GM12878 (cell line): ENCODE results near the gene OTUB1. TPM values are rescaled to one million over a fixed set of nuclear protein-coding genes. Genes with fewer than 3 reads are reported as not detected.

Experiments used
- ATAC-seq: fragments of 200-7000 bp; cut with Tn5 transposase; 3 replicates; pipeline ENCODE4 v1.9.1; 2020; ENCODE audit warnings: mild to moderate bottlenecking, moderate library complexity
- BruUV-seq: library from RNA; stranded (reverse); fragments of 400-500 nt; replicated peaks from 2 replicates; lab custom pipeline; 2021; lab: Mats Ljungman, UMichigan
- CTCF ChIA-PET: fragments of 300-600 bp; sonication (Branson Sonifier 250); formaldehyde crosslinking; extraction: SDS; loops from one replicate; lab custom pipeline; 2021; ENCODE audit warnings: inconsistent platforms; lab: Yijun Ruan, JAX
- POLR2A ChIA-PET: fragments of 350-600 bp; formaldehyde crosslinking; extraction: SDS; loops from one replicate; lab custom pipeline; 2021; ENCODE audit warnings: inconsistent platforms; lab: Charles Lee
- RAD21 ChIA-PET: fragments of 300-600 bp; sonication (Branson Sonifier 250); formaldehyde crosslinking; loops from one replicate; lab custom pipeline; 2023; ENCODE audit warnings: antibody characterized with exemption; ENCODE audit not compliant: unreplicated experiment; lab: Charles Lee
- SMC1A ChIA-PET: fragments of 300-600 bp; sonication (Branson Sonifier 250); formaldehyde crosslinking; loops from one replicate; lab custom pipeline; 2023; ENCODE audit not compliant: unreplicated experiment, uncharacterized antibody; lab: Charles Lee
- DNase-seq: peaks from one replicate; pipeline ENCODE4 v3.0.0-alpha.2; 2011; ENCODE audit warnings: low read depth, low spot score
- FAIRE-seq: peaks from 3 replicates; lab custom pipeline; 2011; peaks lifted over from hg19 to GRCh38; lab: Jason Lieb, UNC
- H2AFZ ChIP-seq: 2 replicates; pipeline ENCODE4 v1.6.0; 2011; ENCODE audit warnings: low read depth, low read length, control low read depth; ENCODE audit not compliant: control insufficient read depth
- H3K27ac ChIP-seq: 2 replicates; pipeline ENCODE4 v1.5.1; 2011; ENCODE audit warnings: control low read depth; ENCODE audit not compliant: control insufficient read depth, insufficient read depth
- H3K27me3 ChIP-seq, 2 experiments: replicated peaks in 1 of 2; 2 replicates each; pipeline versions ENCODE4 v1.6.0 to v1.6.1; 2011; ENCODE audit warnings: low read length in 1 of 2; ENCODE audit not compliant: control insufficient read depth in 2 of 2, insufficient read depth in 2 of 2
- H3K36me3 ChIP-seq, 2 experiments: 2 replicates each; pipeline ENCODE4 v1.5.1; 2011; ENCODE audit warnings: low read length in 1 of 2; ENCODE audit not compliant: control insufficient read depth in 2 of 2, insufficient read depth in 2 of 2
- H3K4me1 ChIP-seq: 2 replicates; pipeline ENCODE4 v1.6.1; 2011; ENCODE audit warnings: mild to moderate bottlenecking, low read length, moderate library complexity, mixed read lengths; ENCODE audit not compliant: control insufficient read depth, insufficient read depth
- H3K4me2 ChIP-seq: 2 replicates; pipeline ENCODE4 v1.6.0; 2011; ENCODE audit warnings: control low read depth; ENCODE audit not compliant: control insufficient read depth, insufficient read depth
- H3K4me3 ChIP-seq: fragments of 200-600 bp; sonication (generic); 2 replicates; pipeline ENCODE4 v1.5.1; 2016
- H3K79me2 ChIP-seq: 2 replicates; pipeline ENCODE4 v1.6.0; 2011; ENCODE audit warnings: low read length; ENCODE audit not compliant: control insufficient read depth, insufficient read depth
- H3K9ac ChIP-seq: 2 replicates; pipeline ENCODE4 v1.8.0; 2011; ENCODE audit warnings: low read length, control low read depth, mixed read lengths; ENCODE audit not compliant: control insufficient read depth, insufficient read depth
- H3K9me3 ChIP-seq: replicated peaks from 3 replicates; pipeline ENCODE4 v1.5.1; 2011; ENCODE audit warnings: mild to moderate bottlenecking, low read length; ENCODE audit not compliant: control insufficient read depth, insufficient read depth
- H4K20me1 ChIP-seq: 2 replicates; pipeline ENCODE4 v1.6.0; 2011; ENCODE audit not compliant: control insufficient read depth, insufficient read depth
- KLF5 ChIP-seq: fragments of 450-650 bp; IDR thresholded peaks from 2 replicates; pipeline ENCODE4 v1.6.1; 2014; ENCODE audit warnings: mild to moderate bottlenecking; ENCODE audit not compliant: partially characterized antibody
- PAX8 ChIP-seq: fragments of 450-650 bp; IDR thresholded peaks from 2 replicates; pipeline ENCODE4 v1.6.1; 2017; ENCODE audit warnings: mild to moderate bottlenecking, moderate library complexity
- RELB ChIP-seq: fragments of 450-650 bp; IDR thresholded peaks from 2 replicates; pipeline ENCODE4 v1.6.1; 2017; ENCODE audit warnings: low read depth, mild to moderate bottlenecking, moderate library complexity
- RFX5 ChIP-seq: IDR thresholded peaks from 2 replicates; pipeline ENCODE4 v1.6.1; 2011; ENCODE audit warnings: low read depth, low read length, improper control_type of control experiment
- SMAD1 ChIP-seq: fragments of 450-650 bp; IDR thresholded peaks from 2 replicates; pipeline ENCODE4 v1.6.1; 2018; ENCODE audit warnings: mild to moderate bottlenecking, low read depth; ENCODE audit not compliant: partially characterized antibody
- USF1 ChIP-seq: IDR thresholded peaks from 2 replicates; pipeline ENCODE4 v1.6.1; 2011; ENCODE audit warnings: borderline replicate concordance, low read depth, mild to moderate bottlenecking, moderate library complexity, mixed read lengths, low read length; ENCODE audit not compliant: insufficient read depth; ENCODE audit errors: extremely low read length
- ZBTB4 ChIP-seq: fragments of 450-650 bp; formaldehyde crosslinking; IDR thresholded peaks from 2 replicates; pipeline ENCODE4 v1.4.0; 2022; ENCODE audit warnings: mild to moderate bottlenecking, moderate library complexity
- WGBS: methylation state at CpG from one replicate; pipeline ENCODE4 v1.1.6; 2016; ENCODE audit warnings: low lambda C conversion rate; ENCODE audit not compliant: insufficient replicate concordance, insufficient coverage; ENCODE audit errors: missing lambda C conversion rate; 5-methylcytosine and 5-hydroxymethylcytosine counted together
- in situ Hi-C: fragments of 300-500 bp; cut with MboI; formaldehyde crosslinking; loops from 9 replicates; pipeline ENCODE4 v1.14.3; 2018; ENCODE audit warnings: mixed read lengths
- intact Hi-C: fragments of 100-400 bp; cut with micrococcal nuclease; formaldehyde crosslinking; loops from one replicate; pipeline ENCODE4 v1.14.2; 2022; ENCODE audit not compliant: unreplicated experiment
- polyA plus RNA-seq, 11 experiments: library from polyadenylated mRNA; depleted of rRNA in 4 of 11; unstranded in 6 of 11; stranded (reverse) in 5 of 11; fragments of >200 nt; fragmentation: Nextera tagmentation in 4 of 11; fragmentation: Illumina TruSeq in 1 of 11; extraction: Ambion mirVana in 4 of 11; extraction: Trizol in 1 of 11; gene quantifications; 1 replicate in 1 of 11; 2 replicates in 10 of 11; pipeline versions ENCODE4 v1.2.1 to v1.2.3, GENCODE V29; 2011 to 2016; ENCODE audit warnings: inconsistent platforms in 2 of 11, missing spikeins in 2 of 11, low read depth in 1 of 11
- total RNA-seq, 4 experiments: library from RNA; depleted of rRNA in 3 of 4; stranded (reverse); fragments of >200 nt in 3 of 4; fragmentation: Illumina TruSeq in 1 of 4; extraction: Trizol in 1 of 4; gene quantifications; 2 replicates each; pipeline versions ENCODE4 v1.2.1 to v1.2.3, GENCODE V29; 2013 to 2021

Gene OTUB1
- total and polyA plus RNA-seq, 10 of the 15 experiments (the other 5 are each of a cell fraction or from before 2014, with no cell fraction given): 49.6 to 225 (median 131) TPM

- intact Hi-C loops (no loop called here), in situ Hi-C loops (no loop called here)
- H3K9me3 ChIP-seq: no peaks in the 10 kb centered on the region
- ChIA-PET POLR2A (interaction anchor here (1.4 kb wide), 1 partner anchor 10 kb away, joined by 6 read pairs; no protein-coding TSS in a partner anchor), RAD21 (interaction anchor here (6.0 kb wide), 1 partner anchor 104 kb away, joined by 101 read pairs; the partner anchor contains the start of gene MARK2), SMC1A (interaction anchor here (1.4 to 11.4 kb wide), 3 partner anchors 10 to 105 kb away, joined by 5 to 234 read pairs (median 6); partner anchors contain the start of gene MARK2), CTCF (interaction anchor here (0.9 to 12.7 kb wide), 3 partner anchors 9 to 174 kb away, joined by 3 to 271 read pairs (median 6); partner anchors contain the start of genes MARK2 and ZFTA)
- no peak for DNase-seq
- H3K36me3 ChIP-seq: peaks cover 8 to 9% of the 10 kb centered on the region in 2 experiments; a peak in 3 of 4 replicates
- H3K27me3 ChIP-seq: no peaks in the 10 kb centered on the region
- H3K4me3 ChIP-seq: no peak overlapping the region
- peaks cover 24% of the 10 kb centered on the region; the same call in 1 of the 2 replicates for H3K4me1 ChIP-seq
- no peak for FAIRE-seq
- no peak overlapping the region for H3K27ac ChIP-seq
- ATAC-seq: no peak
- no TSS peak for BruUV-seq
- H3K9ac ChIP-seq: no peak overlapping the region
- H2AFZ ChIP-seq: no peak overlapping the region
- peaks cover 43% of the 10 kb centered on the region for H3K79me2 ChIP-seq
- no peaks in the 10 kb centered on the region for H4K20me1 ChIP-seq
- TF ChIP-seq USF1: no peak
- no peak for TF ChIP-seq ZBTB4 (CRISPR knock-in tag)
- no peak for TF ChIP-seq KLF5
- no peak for TF ChIP-seq PAX8
- TF ChIP-seq RFX5: no peak
- no peak for TF ChIP-seq RELB
- TF ChIP-seq SMAD1: no peak
- WGBS: 75% methylated on average over 4 of the region's 4 CpGs
- no peak overlapping the region for H3K4me2 ChIP-seq
Measured at GRCh38 chr11:63941901-63942300, 44.3 kb upstream of the OTUB1 start.
